ENCODE measurements around the gene EVI2B. TPM values are rescaled to one million over a fixed set of nuclear protein-coding genes. Genes with fewer than 3 reads are reported as not detected.
A peak's percentile ranks its signal among the peaks of the same experiment; 100 is the strongest.
"Not testable (repeated sequence)": the region's sequence is repeated elsewhere in the genome, so short reads cannot be mapped to it uniquely, and the experiment has no call there.

EVI2B gene
- total RNA-seq, 1 donor, result 0.54 TPM

- peak within 1 kb of the TSS; percentile 58 for H3K4me3 ChIP-seq (ENCODE audit: low read depth, low read length)
- TF ChIP-seq CTCF (IDR thresholded peaks at IDR 0.05; ENCODE audit: insufficient read depth, low read length), result no peak
- peak; percentile 87 for DNase-seq (ENCODE audit: low read depth)
These were observed 7.6 kb upstream of the EVI2B start, which contains the start of gene EVI2A for GRCh38 chr17:31321481-31321880. TSS of gene EVI2A (minus strand) at chr17:31321622. CDS start at chr17:31319013, 2,609 bp downstream.

- H3K4me3 ChIP-seq (ENCODE audit: low read depth, low read length), result peak overlapping the region; percentile 58
- DNase-seq (ENCODE audit: low read depth), result peak; percentile 49
- TF ChIP-seq CTCF (IDR thresholded peaks at IDR 0.05; ENCODE audit: insufficient read depth, low read length), result no peak
These were observed 6.9 kb upstream of the EVI2B start for GRCh38 chr17:31320791-31321190.

GRCh38 chr17:31320241-31320640, 6.4 kb upstream of the EVI2B start:
- H3K4me3 ChIP-seq (ENCODE audit: low read depth, low read length), result peak overlapping the region; percentile 58
- TF ChIP-seq CTCF (IDR thresholded peaks at IDR 0.05; ENCODE audit: insufficient read depth, low read length), result no peak
- DNase-seq (ENCODE audit: low read depth), result peak; percentile 14

GRCh38 chr17:31318851-31319661, 5.2 kb upstream of the EVI2B start:
- no peak for TF ChIP-seq CTCF (IDR thresholded peaks at IDR 0.05; ENCODE audit: insufficient read depth, low read length)
- DNase-seq (ENCODE audit: low read depth), result no peak
- H3K4me3 ChIP-seq (ENCODE audit: low read depth, low read length), result no peak overlapping the region

- H3K4me3 ChIP-seq (ENCODE audit: low read depth, low read length), result no peak overlapping the region
- peak; percentile 95 for DNase-seq (ENCODE audit: low read depth)
- TF ChIP-seq CTCF (IDR thresholded peaks at IDR 0.05; ENCODE audit: insufficient read depth, low read length), result no peak
These were observed 4.5 kb upstream of the EVI2B start for GRCh38 chr17:31318298-31318801.

- no peak overlapping the region for H3K4me3 ChIP-seq (ENCODE audit: low read depth, low read length)
- no peak for DNase-seq (ENCODE audit: low read depth)
- TF ChIP-seq CTCF (IDR thresholded peaks at IDR 0.05; ENCODE audit: insufficient read depth, low read length), result no peak
These were observed 887 bp upstream of the EVI2B start for GRCh38 chr17:31314782-31315100.

- not testable (repeated sequence) for DNase-seq (ENCODE audit: low read depth); H3K4me3 ChIP-seq (ENCODE audit: low read depth, low read length)
These were observed 1.6 kb downstream of the EVI2B start for GRCh38 chr17:31312223-31312622.

Measured in fibroblast of the aortic adventitia (primary cell).